Endothelial cell of umbilical vein (primary cell): ENCODE results near the gene IL20. TPM values are rescaled to one million over a fixed set of nuclear protein-coding genes. Genes with fewer than 3 reads are reported as not detected.

Experiments used
- BruUV-seq: library from RNA; stranded (reverse); fragments of 400-500 nt; replicated peaks from 2 replicates; lab custom pipeline; 2021; lab: Mats Ljungman, UMichigan
- CTCF ChIA-PET: fragments of 300-600, 350-600 bp; sonication (Branson Sonifier 250); formaldehyde crosslinking; loops from one replicate; lab custom pipeline; 2021; ENCODE audit warnings: antibody characterized with exemption, inconsistent platforms; lab: Charles Lee
- POLR2A ChIA-PET: fragments of 300-600, 350-600 bp; sonication (Branson Sonifier 250); formaldehyde crosslinking; loops from one replicate; lab custom pipeline; 2021; ENCODE audit warnings: antibody characterized with exemption, inconsistent platforms; lab: Charles Lee
- DNase-seq: peaks from one replicate; pipeline ENCODE4 v3.0.0-alpha.2; 2011; ENCODE audit warnings: low read depth, low spot score
- FAIRE-seq: peaks from 2 replicates; lab custom pipeline; 2011; peaks lifted over from hg19 to GRCh38; lab: Jason Lieb, UNC
- H2AFZ ChIP-seq: 2 replicates; pipeline ENCODE4 v1.6.0; 2012; ENCODE audit warnings: low read depth, low read length, control low read depth, inconsistent platforms
- H3K27ac ChIP-seq: 2 replicates; pipeline ENCODE4 v1.5.1; 2011; ENCODE audit warnings: low read depth, mild to moderate bottlenecking, control low read depth, low read length, moderate library complexity; ENCODE audit not compliant: insufficient read depth
- H3K27me3 ChIP-seq, 2 experiments: 2 replicates each; pipeline versions ENCODE4 v1.6.0 to v1.6.1; 2011; ENCODE audit warnings: low read length in 2 of 2, mixed read lengths in 1 of 2; ENCODE audit not compliant: control insufficient read depth in 2 of 2, insufficient read depth in 2 of 2
- H3K36me3 ChIP-seq, 2 experiments: 2 replicates in 1 of 2; 3 replicates in 1 of 2; pipeline ENCODE4 v1.5.1; 2011; ENCODE audit warnings: low read length in 2 of 2, mild to moderate bottlenecking in 1 of 2, moderate library complexity in 1 of 2; ENCODE audit not compliant: control insufficient read depth in 2 of 2, insufficient read depth in 2 of 2; ENCODE audit errors: extremely low read depth in 1 of 2
- H3K4me1 ChIP-seq: 3 replicates; pipeline ENCODE4 v1.5.1; 2011; ENCODE audit warnings: mild to moderate bottlenecking, low read length; ENCODE audit not compliant: control insufficient read depth, insufficient read depth; ENCODE audit errors: extremely low read depth
- H3K4me2 ChIP-seq: 2 replicates; pipeline ENCODE4 v1.6.1; 2011; ENCODE audit warnings: low read length, control low read depth, mixed read lengths; ENCODE audit not compliant: insufficient read depth
- H3K4me3 ChIP-seq, 3 experiments: fragments of 200-600 bp in 1 of 3; sonication (generic), shearing (Covaris generic) in 1 of 3; replicated peaks in 1 of 3; 2 replicates each; pipeline ENCODE4 v1.5.1; 2011 to 2016; ENCODE audit warnings: control low read depth in 3 of 3, low read length in 3 of 3, mild to moderate bottlenecking in 2 of 3, inconsistent platforms in 1 of 3, low read depth in 1 of 3, moderate library complexity in 1 of 3; ENCODE audit not compliant: insufficient read depth in 1 of 3
- H3K79me2 ChIP-seq: 2 replicates; pipeline ENCODE4 v1.6.0; 2012; ENCODE audit warnings: low read length, inconsistent platforms; ENCODE audit not compliant: control insufficient read depth, insufficient read depth
- H3K9ac ChIP-seq: replicated peaks from 2 replicates; pipeline ENCODE3; 2011; ENCODE audit warnings: low read length, control low read depth; ENCODE audit not compliant: insufficient read depth; ENCODE audit errors: extremely low read depth
- H3K9me1 ChIP-seq: replicated peaks from 3 replicates; pipeline ENCODE4 v1.6.0; 2011; ENCODE audit warnings: mild to moderate bottlenecking, low read length; ENCODE audit not compliant: control insufficient read depth, insufficient read depth; ENCODE audit errors: extremely low read depth
- H3K9me3 ChIP-seq: replicated peaks from 2 replicates; pipeline ENCODE4 v1.5.1; 2012; ENCODE audit warnings: low read length, inconsistent platforms; ENCODE audit not compliant: control insufficient read depth, insufficient read depth
- H4K20me1 ChIP-seq: replicated peaks from 2 replicates; pipeline ENCODE3; 2011; ENCODE audit warnings: mild to moderate bottlenecking, low read length; ENCODE audit not compliant: control insufficient read depth, insufficient read depth; ENCODE audit errors: extremely low read depth
- EZH2 ChIP-seq: IDR thresholded peaks from 2 replicates; pipeline ENCODE4 v1.6.1; 2012; ENCODE audit warnings: borderline replicate concordance, low read depth, mild to moderate bottlenecking, moderate library complexity, low read length, inconsistent platforms; ENCODE audit not compliant: severe bottlenecking
- FOS ChIP-seq: IDR thresholded peaks from 2 replicates; pipeline ENCODE4 v1.6.1; 2011; ENCODE audit warnings: mild to moderate bottlenecking, low read length, moderate library complexity, borderline replicate concordance; ENCODE audit not compliant: insufficient read depth
- GATA2 ChIP-seq: IDR thresholded peaks from 2 replicates; pipeline ENCODE4 v1.7.0; 2011; ENCODE audit warnings: low read depth, mild to moderate bottlenecking, moderate library complexity, mixed read lengths, low read length; ENCODE audit not compliant: insufficient read length, insufficient read depth
- JUN ChIP-seq: IDR thresholded peaks from 2 replicates; pipeline ENCODE4 v1.6.1; 2011; ENCODE audit warnings: borderline replicate concordance, low read depth; ENCODE audit not compliant: insufficient read length, insufficient read depth
- MAX ChIP-seq: IDR thresholded peaks from 2 replicates; pipeline ENCODE4 v1.6.1; 2011; ENCODE audit not compliant: insufficient read depth, insufficient read length
- MYC ChIP-seq: IDR thresholded peaks from one replicate; pipeline ENCODE4 v1.6.1; 2011; ENCODE audit warnings: mild to moderate bottlenecking, low read depth, low read length
- POLR2A ChIP-seq: IDR thresholded peaks from 2 replicates; pipeline ENCODE4 v1.6.1; 2012; ENCODE audit warnings: low read depth, mild to moderate bottlenecking, control low read depth, low read length
- POLR2AphosphoS5 ChIP-seq: IDR thresholded peaks from 2 replicates; pipeline ENCODE4 v1.6.1; 2012; ENCODE audit warnings: low read depth, mild to moderate bottlenecking, control low read depth, low read length, moderate library complexity; ENCODE audit not compliant: insufficient read depth
- dilution Hi-C: fragments of 300-500 bp; cut with MboI; formaldehyde crosslinking; loops from one replicate; pipeline ENCODE4 v1.15.0; 2019; ENCODE audit warnings: low sequenced_read_pairs; ENCODE audit not compliant: extremely low pct_ligation_motif_present
- intact Hi-C: fragments of 100-400 bp; cut with micrococcal nuclease; formaldehyde crosslinking; loops from one replicate; pipeline ENCODE4 v1.10.0; 2022
- polyA plus RNA-seq, 4 experiments: library from polyadenylated mRNA; depleted of rRNA in 3 of 4; stranded (reverse) in 3 of 4; unstranded in 1 of 4; fragments of >200 nt; gene quantifications; 2 replicates each; pipeline versions ENCODE4 v1.2.1 to v1.2.3, GENCODE V29; 2011 to 2012; ENCODE audit warnings: missing spikeins in 1 of 4
- total RNA-seq: library from RNA; stranded (reverse); gene quantifications from 2 replicates; pipeline ENCODE4 v1.2.3, GENCODE V29; 2021
- TF ChIP-seq, protein P1 (sequence below), 2 donors: IDR thresholded peaks; 1 replicate in 1 of 2; 2 replicates in 1 of 2; pipeline ENCODE4 v1.5.1; 2011; ENCODE audit warnings: low read length in 2 of 2, mild to moderate bottlenecking in 2 of 2, moderate library complexity in 2 of 2, control low read depth in 1 of 2, inconsistent platforms in 1 of 2, low read depth in 1 of 2; ENCODE audit not compliant: insufficient read depth in 1 of 2; ENCODE audit errors: extremely low read depth in 1 of 2

IL20 gene
- total and polyA plus RNA-seq, 2 donors (not counting 3 experiments of a cell fraction or from before 2014, with no cell fraction given): not detected

GRCh38 chr1:206841609-206842323 is 23.7 kb upstream of the IL20 start:
- no TSS peak for BruUV-seq
- Histone ChIP-seq H3K36me3 (no peaks in the 10 kb centered on the region), H3K27ac (no peak overlapping the region), H2AFZ (no peak overlapping the region), H3K4me2 (no peak overlapping the region), H3K9me1 (no peaks in the 10 kb centered on the region), H3K79me2 (no peaks in the 10 kb centered on the region), H3K9ac (no peak overlapping the region), H3K4me3 (no peak overlapping the region), H3K9me3 (no peaks in the 10 kb centered on the region), H3K27me3 (peaks cover 0 to 3% of the 10 kb centered on the region in 2 experiments), H4K20me1 (no peaks in the 10 kb centered on the region), H3K4me1 (no peaks in the 10 kb centered on the region)
- TF ChIP-seq POLR2A: no peak
- TF ChIP-seq MYC: no peak
- TF ChIP-seq, protein P1, sequence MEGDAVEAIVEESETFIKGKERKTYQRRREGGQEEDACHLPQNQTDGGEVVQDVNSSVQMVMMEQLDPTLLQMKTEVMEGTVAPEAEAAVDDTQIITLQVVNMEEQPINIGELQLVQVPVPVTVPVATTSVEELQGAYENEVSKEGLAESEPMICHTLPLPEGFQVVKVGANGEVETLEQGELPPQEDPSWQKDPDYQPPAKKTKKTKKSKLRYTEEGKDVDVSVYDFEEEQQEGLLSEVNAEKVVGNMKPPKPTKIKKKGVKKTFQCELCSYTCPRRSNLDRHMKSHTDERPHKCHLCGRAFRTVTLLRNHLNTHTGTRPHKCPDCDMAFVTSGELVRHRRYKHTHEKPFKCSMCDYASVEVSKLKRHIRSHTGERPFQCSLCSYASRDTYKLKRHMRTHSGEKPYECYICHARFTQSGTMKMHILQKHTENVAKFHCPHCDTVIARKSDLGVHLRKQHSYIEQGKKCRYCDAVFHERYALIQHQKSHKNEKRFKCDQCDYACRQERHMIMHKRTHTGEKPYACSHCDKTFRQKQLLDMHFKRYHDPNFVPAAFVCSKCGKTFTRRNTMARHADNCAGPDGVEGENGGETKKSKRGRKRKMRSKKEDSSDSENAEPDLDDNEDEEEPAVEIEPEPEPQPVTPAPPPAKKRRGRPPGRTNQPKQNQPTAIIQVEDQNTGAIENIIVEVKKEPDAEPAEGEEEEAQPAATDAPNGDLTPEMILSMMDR (IDR thresholded peaks at IDR 0.05; ENCODE audit: extremely low read depth in 1 of 2, insufficient read depth in 1 of 2, low read depth in 1 of 2, low read length in 2 of 2): no peak
- TF ChIP-seq POLR2AphosphoS5: no peak
- TF ChIP-seq JUN: no peak
- no peak for TF ChIP-seq MAX
- TF ChIP-seq EZH2: no peak
- TF ChIP-seq GATA2: no peak
- TF ChIP-seq FOS: no peak
- intact Hi-C loops (no loop called here), dilution Hi-C loops (no loop called here)
- ChIA-PET CTCF (no interaction called here), POLR2A (no interaction called here)
- no peak for FAIRE-seq
- no peak for DNase-seq
